ENCODE data around the gene TOP2A. TPM values are rescaled to one million over a fixed set of nuclear protein-coding genes. Genes with fewer than 3 reads are reported as not detected.

Gene TOP2A
- total RNA-seq, 1 experiment from 2014 or later = 230 TPM

- TF ChIP-seq CTCF (conservative IDR thresholded peaks at IDR 0.05) = no peak
- no peak for DNase-seq
- Histone ChIP-seq H3K79me2 (ENCODE audit: insufficient read depth, low read length) (no peaks in the 10 kb centered on the region; the same call in 1 of the 2 replicates), H3T11ph (ENCODE audit: low read length) (no peak overlapping the region), H3K4me1 (ENCODE audit: insufficient read depth, low read length) (peaks cover 3% of the 10 kb centered on the region; the same call in 1 of the 2 replicates), H2BK12ac (ENCODE audit: insufficient read length, low read depth, low read length) (no peak overlapping the region), H3K27ac (ENCODE audit: insufficient read length, low read depth, low read length) (no peak overlapping the region), H2AK5ac (ENCODE audit: insufficient read length, low read length) (no peak overlapping the region), H2BK20ac (ENCODE audit: low read depth, low read length, poor library complexity, severe bottlenecking) (no peak overlapping the region), H2BK5ac (ENCODE audit: insufficient read length, low read length) (no peak overlapping the region), H3K18ac (ENCODE audit: insufficient read length, low read depth, low read length) (no peak overlapping the region), H2BK15ac (ENCODE audit: low read depth, low read length) (no peak overlapping the region), H3K23me2 (ENCODE audit: insufficient read length, low read depth, low read length, poor library complexity, severe bottlenecking) (peaks cover 16% of the 10 kb centered on the region), H3K9me3 (ENCODE audit: control insufficient read depth, low read depth, low read length) (no peaks in the 10 kb centered on the region), H3K14ac (ENCODE audit: insufficient read depth, low read length) (no peak overlapping the region), H3K23ac (ENCODE audit: insufficient read length, low read depth, low read length) (no peak overlapping the region), H4K5ac (ENCODE audit: insufficient read length, low read depth, low read length) (no peak overlapping the region), H3K4me2 (ENCODE audit: insufficient read depth, insufficient read length, low read length) (no peak overlapping the region), H3K79me1 (ENCODE audit: insufficient read depth, low read depth, low read length, poor library complexity, severe bottlenecking) (no peaks in the 10 kb centered on the region), H2BK120ac (ENCODE audit: low read depth, low read length, poor library complexity, severe bottlenecking) (no peak overlapping the region), H4K91ac (ENCODE audit: insufficient read length, low read depth, low read length) (no peak overlapping the region), H4K8ac (replicated peaks; ENCODE audit: insufficient read length, low read depth, low read length) (no peak overlapping the region), H3K56ac (ENCODE audit: insufficient read length, low read depth, low read length) (no peak overlapping the region), H3K4ac (ENCODE audit: low read depth, low read length) (no peak overlapping the region), H4K20me1 (ENCODE audit: control insufficient read depth, insufficient read depth, insufficient read length) (no peaks in the 10 kb centered on the region), H2AFZ (ENCODE audit: low read length) (no peak overlapping the region), H3K9ac (ENCODE audit: extremely low read depth, insufficient read length, low read length) (no peak overlapping the region), H3K27me3 (ENCODE audit: insufficient read depth, low read length) (no peaks in the 10 kb centered on the region)
- Mint-ChIP-seq H3K27ac (no peak overlapping the region; a peak in 1 of 7 replicates), H3K9me3 (no peaks in the 10 kb centered on the region; a peak in 1 of 5 replicates), H3K4me1 (peaks cover 20 to 22% of the 10 kb centered on the region in 2 experiments), H3K4me3 (no peak overlapping the region), H3K36me3 (ENCODE audit: insufficient read depth in 1 of 3, low read depth in 3 of 3) (peaks cover 0 to 6% (median 0%) of the 10 kb centered on the region in 3 experiments; a peak in 2 of 7 replicates), H3K27me3 (ENCODE audit: low read depth) (peaks cover 24% of the 10 kb centered on the region)
- WGBS (ENCODE audit: extremely low coverage, insufficient read length, low lambda C conversion rate) = no CpG with 5 or more reads among the region's 4 CpGs
Measured at GRCh38 chr17:40440166-40440565, 22.5 kb upstream of the TOP2A start.
